DMS 273 (cell line): ENCODE measurements around the gene SPRY4.
"Not testable (repeated sequence)": the region's sequence is repeated elsewhere in the genome, so short reads cannot be mapped to it uniquely, and the experiment has no call there.

ENCODE experiments used
- DNase-seq: peaks from one replicate; lab custom pipeline; 2025; ENCODE audit not compliant: unreplicated experiment; lab: John Stamatoyannopoulos, UW

SPRY4 gene

GRCh38 chr5:142315096-142315900, 9.5 kb downstream of the SPRY4 start:
- no peak for DNase-seq

GRCh38 chr5:142314606-142315005, 10.2 kb downstream of the SPRY4 start:
- no peak for DNase-seq

DNA sequence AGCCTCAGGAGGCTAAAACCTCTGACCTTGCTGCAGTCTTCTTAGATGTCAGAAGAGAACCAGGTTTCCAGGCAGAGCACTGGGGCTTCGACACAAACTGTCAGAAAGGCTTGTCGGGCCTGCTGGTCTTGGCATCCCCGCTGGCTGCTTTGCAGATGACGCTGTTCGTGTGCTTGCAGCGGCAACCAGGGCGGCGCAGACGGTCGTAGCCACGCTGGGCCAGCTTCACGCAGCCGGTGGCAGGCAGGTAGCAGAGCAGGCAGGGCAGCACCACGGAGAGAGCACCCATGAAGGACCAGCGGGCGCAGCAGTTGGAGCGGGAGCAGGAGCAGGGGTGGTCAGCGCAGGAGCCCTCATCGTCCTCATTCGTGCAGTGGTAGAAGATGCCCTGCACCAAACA, 10.7 kb downstream of the SPRY4 start:
- DNase-seq = no peak

GRCh38 chr5:142313682-142314081, 11.1 kb downstream of the SPRY4 start:
- no peak for DNase-seq

GRCh38 chr5:142313275-142313674, 11.5 kb downstream of the SPRY4 start:
- no peak for DNase-seq

DNA sequence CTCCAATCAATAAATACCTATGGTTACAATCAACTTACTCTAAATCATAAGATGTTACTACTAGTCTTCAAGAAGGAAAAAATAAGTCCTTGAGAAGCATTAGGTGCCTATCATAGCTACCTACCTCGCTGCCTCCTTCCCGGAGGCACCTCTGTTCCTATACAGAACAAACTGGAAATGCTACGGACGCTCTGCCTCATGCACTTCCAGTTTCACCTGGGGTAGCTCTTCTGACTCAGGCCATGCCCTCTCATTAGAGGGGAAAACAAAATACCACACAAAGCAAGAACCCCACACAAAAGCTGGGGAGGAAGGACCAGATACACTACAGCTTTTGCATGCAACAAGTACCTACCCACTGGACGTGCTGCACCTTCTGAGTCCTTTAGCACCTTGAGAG, 12.4 kb downstream of the SPRY4 start:
- no peak for DNase-seq

- no peak for DNase-seq
These were observed 13.1 kb downstream of the SPRY4 start for GRCh38 chr5:142311725-142312124.

DNA sequence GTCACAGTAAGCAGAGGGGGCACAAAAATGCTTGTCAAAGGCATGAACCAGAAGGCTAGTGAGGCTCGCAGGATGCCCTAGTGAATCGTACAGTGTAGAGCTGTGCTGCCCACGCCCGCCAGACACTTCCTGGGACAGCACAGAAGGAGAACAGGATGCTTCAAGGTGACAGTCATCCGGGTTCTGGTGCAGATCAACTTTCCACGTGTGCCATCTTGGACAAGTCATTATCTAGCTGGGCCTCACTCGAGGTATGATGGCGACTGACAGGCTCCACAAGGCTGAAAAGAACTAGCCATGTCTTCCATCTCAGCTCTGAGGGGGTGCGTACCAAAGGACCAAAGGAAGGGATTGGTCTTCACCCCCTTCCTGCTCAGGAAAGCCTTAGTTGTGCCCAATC, 14.0 kb downstream of the SPRY4 start:
- DNase-seq = no peak

- DNase-seq = no peak
These were observed 15.0 kb downstream of the SPRY4 start for GRCh38 chr5:142309747-142310318.

GRCh38 chr5:142308358-142308757, 16.5 kb downstream of the SPRY4 start:
- DNase-seq = no peak

DNA sequence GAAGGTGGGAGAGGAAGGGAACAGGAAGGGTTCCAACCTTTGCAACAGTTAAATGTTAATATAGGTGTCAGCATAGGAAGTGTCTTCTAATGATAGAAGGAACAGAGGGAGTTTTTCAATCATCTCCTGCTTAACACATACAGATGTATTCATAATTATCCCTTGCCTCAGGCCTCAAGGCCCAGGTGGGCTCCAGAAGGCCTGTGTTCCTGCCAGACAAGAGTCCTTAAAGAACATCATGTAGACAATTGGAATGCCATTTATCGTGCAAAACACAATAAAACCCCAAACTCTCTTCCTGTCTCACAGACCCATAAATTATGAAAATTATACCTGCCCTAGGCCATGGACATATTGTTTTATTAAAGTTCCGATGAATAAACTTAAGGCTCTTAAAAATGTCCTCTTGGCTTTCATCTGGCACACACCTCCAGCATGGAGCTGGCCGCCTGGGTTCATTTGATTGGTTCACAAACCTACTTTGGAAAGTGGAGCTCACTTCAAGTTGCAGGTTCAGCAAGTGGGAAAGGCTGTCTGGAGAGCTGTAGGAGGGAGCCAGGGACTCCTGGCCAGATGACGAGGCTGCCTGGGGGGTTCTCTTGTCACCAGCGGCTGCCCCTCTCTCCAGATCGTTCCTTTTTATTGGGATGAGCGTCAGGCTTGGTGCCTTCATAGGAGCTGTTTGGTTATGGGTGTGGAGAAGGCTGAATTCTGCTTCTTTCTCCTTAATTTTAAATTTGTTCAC, 17.5 kb downstream of the SPRY4 start:
- DNase-seq = no peak

DNA sequence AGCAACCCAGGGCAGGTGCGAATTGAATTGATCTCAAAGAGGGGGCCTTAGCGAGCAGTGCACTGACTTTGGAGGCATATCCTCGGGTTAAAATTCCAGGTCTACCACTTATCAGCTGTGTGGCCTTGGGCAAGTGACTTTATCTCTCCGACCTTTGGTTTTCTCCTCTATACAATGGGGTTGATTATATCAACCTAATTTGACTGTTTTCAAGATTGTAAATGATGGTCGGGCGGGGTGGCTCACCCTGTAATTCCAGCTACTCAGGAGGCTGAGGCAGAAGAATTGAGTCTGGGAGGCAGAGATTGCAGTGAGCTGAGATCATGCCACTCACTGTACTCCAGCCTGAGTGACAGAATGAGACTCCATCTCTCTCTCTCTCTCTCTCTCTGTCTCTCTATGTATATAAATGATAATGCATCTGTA, 18.7 kb downstream of the SPRY4 start:
- no peak for DNase-seq

DNA sequence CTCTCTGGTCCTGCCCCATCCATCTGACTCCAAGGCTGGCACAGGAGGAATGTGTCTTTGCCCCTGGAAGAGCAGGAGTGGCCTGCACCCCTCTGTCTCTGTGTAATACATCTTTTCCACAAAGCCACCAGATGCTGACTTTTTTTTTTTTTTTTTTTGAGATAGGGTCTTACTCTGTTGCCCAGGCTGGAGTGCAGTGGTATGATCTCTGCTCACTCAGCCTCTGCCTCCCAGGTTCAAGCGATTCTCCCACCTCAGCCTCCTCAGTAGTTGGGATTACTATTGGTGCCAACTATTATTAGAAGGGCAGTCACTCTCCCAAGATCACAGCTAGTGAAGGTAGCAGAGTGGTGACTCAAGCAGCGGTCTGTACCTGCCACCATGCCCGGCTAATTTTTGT, 19.6 kb downstream of the SPRY4 start:
- DNase-seq = no peak

DNA sequence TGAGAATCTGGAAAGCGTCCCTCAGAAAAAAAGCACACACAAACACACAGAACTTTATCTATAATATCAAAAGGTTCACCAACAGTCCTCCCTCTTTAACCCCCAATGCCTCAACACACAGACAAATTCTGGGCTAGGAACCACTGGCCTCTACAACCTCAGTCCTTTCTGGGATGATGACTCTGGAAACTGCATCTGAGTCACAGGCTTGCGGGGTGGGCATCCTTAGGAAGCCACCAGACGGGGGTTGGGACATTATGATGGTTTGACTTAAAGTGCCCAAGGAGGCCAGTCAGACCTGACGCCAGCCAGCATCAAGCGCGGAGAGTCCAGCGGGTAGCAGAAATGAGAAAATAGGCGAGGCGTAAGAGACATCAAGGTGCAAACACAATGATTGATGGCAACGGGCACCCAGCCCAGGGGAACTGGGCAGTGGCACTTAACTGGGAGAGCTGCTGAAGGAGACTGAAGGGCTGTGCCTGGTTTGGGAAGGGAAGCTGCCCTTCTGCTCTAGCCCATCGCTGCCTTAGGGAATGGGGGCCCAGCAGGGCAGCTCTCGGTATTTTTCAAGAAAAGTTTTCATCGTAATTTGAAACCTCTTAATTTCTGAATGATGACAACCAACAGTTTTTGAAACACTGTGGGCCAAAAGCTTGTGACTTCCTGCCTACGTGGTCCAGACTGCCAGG, 20.7 kb downstream of the SPRY4 start:
- DNase-seq = no peak

GRCh38 chr5:142303565-142303964, 21.3 kb downstream of the SPRY4 start:
- no peak for DNase-seq

- no peak for DNase-seq
These were observed 23.3 kb downstream of the SPRY4 start for GRCh38 chr5:142301540-142301939.

GRCh38 chr5:142300677-142301076, 24.1 kb downstream of the SPRY4 start:
- DNase-seq = no peak

DNA sequence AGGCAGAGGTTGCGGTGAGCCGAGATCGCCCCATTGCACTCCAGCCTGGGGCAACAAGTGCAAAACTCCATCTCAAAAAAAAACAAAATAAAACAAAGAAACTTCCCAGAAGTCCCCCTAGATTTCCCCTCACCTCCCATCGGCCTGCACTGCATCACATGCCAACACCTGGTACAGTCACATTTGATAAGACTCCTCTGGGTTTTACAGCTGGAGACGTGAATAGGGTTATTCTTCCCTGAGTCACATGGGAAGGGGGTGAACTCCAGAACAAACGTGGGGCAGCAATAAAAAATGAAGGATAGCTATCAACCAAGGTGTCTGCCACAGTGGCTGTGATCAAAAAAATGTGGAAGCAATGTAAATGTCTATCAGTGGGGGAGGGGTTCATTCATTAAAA, 26.0 kb downstream of the SPRY4 start:
- no peak for DNase-seq

DNA sequence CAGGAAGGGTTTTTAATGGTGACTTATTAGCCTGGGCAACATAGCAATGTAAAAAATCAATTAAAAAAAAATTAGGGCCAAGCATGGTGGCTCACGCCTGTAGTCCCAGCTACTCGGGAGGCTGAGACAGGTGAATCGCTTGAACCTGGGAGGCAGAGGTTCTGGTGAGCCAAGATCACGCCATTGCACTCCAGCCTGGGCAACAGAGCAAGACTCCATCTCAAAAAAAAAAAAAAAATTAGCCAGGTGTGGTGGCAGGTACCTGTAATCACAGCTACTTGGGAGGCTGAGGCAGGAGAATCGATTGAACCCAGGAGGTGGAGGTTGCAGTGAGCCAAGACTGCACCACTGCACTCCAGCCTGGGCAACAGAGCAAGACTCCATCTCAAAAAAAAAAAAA, 27.0 kb downstream of the SPRY4 start:
- not testable (repeated sequence) for DNase-seq

- DNase-seq = no peak
These were observed 27.9 kb downstream of the SPRY4 start for GRCh38 chr5:142296914-142297417.
